GM12878 (cell line): ENCODE results near the gene GALNT11. TPM values are rescaled to one million over a fixed set of nuclear protein-coding genes. Genes with fewer than 3 reads are reported as not detected.

Experiments
- ATAC-seq: fragments of 200-7000 bp; cut with Tn5 transposase; 3 replicates; pipeline ENCODE4 v1.9.1; 2020; ENCODE audit warnings: mild to moderate bottlenecking, moderate library complexity
- BruUV-seq: library from RNA; stranded (reverse); fragments of 400-500 nt; replicated peaks from 2 replicates; lab custom pipeline; 2021; lab: Mats Ljungman, UMichigan
- CTCF ChIA-PET: fragments of 300-600 bp; sonication (Branson Sonifier 250); formaldehyde crosslinking; extraction: SDS; loops from one replicate; lab custom pipeline; 2021; ENCODE audit warnings: inconsistent platforms; lab: Yijun Ruan, JAX
- POLR2A ChIA-PET: fragments of 350-600 bp; formaldehyde crosslinking; extraction: SDS; loops from one replicate; lab custom pipeline; 2021; ENCODE audit warnings: inconsistent platforms; lab: Charles Lee
- RAD21 ChIA-PET: fragments of 300-600 bp; sonication (Branson Sonifier 250); formaldehyde crosslinking; loops from one replicate; lab custom pipeline; 2023; ENCODE audit warnings: antibody characterized with exemption; ENCODE audit not compliant: unreplicated experiment; lab: Charles Lee
- SMC1A ChIA-PET: fragments of 300-600 bp; sonication (Branson Sonifier 250); formaldehyde crosslinking; loops from one replicate; lab custom pipeline; 2023; ENCODE audit not compliant: unreplicated experiment, uncharacterized antibody; lab: Charles Lee
- DNase-seq: peaks from one replicate; pipeline ENCODE4 v3.0.0-alpha.2; 2011; ENCODE audit warnings: low read depth, low spot score
- FAIRE-seq: peaks from 3 replicates; lab custom pipeline; 2011; peaks lifted over from hg19 to GRCh38; lab: Jason Lieb, UNC
- H2AFZ ChIP-seq: 2 replicates; pipeline ENCODE4 v1.6.0; 2011; ENCODE audit warnings: low read depth, low read length, control low read depth; ENCODE audit not compliant: control insufficient read depth
- H3K27ac ChIP-seq: 2 replicates; pipeline ENCODE4 v1.5.1; 2011; ENCODE audit warnings: control low read depth; ENCODE audit not compliant: control insufficient read depth, insufficient read depth
- H3K27me3 ChIP-seq, 2 experiments: replicated peaks in 1 of 2; 2 replicates each; pipeline versions ENCODE4 v1.6.0 to v1.6.1; 2011; ENCODE audit warnings: low read length in 1 of 2; ENCODE audit not compliant: control insufficient read depth in 2 of 2, insufficient read depth in 2 of 2
- H3K36me3 ChIP-seq, 2 experiments: 2 replicates each; pipeline ENCODE4 v1.5.1; 2011; ENCODE audit warnings: low read length in 1 of 2; ENCODE audit not compliant: control insufficient read depth in 2 of 2, insufficient read depth in 2 of 2
- H3K4me1 ChIP-seq: 2 replicates; pipeline ENCODE4 v1.6.1; 2011; ENCODE audit warnings: mild to moderate bottlenecking, low read length, moderate library complexity, mixed read lengths; ENCODE audit not compliant: control insufficient read depth, insufficient read depth
- H3K4me2 ChIP-seq: 2 replicates; pipeline ENCODE4 v1.6.0; 2011; ENCODE audit warnings: control low read depth; ENCODE audit not compliant: control insufficient read depth, insufficient read depth
- H3K4me3 ChIP-seq: fragments of 200-600 bp; sonication (generic); 2 replicates; pipeline ENCODE4 v1.5.1; 2016
- H3K79me2 ChIP-seq: 2 replicates; pipeline ENCODE4 v1.6.0; 2011; ENCODE audit warnings: low read length; ENCODE audit not compliant: control insufficient read depth, insufficient read depth
- H3K9ac ChIP-seq: 2 replicates; pipeline ENCODE4 v1.8.0; 2011; ENCODE audit warnings: low read length, control low read depth, mixed read lengths; ENCODE audit not compliant: control insufficient read depth, insufficient read depth
- H3K9me3 ChIP-seq: replicated peaks from 3 replicates; pipeline ENCODE4 v1.5.1; 2011; ENCODE audit warnings: mild to moderate bottlenecking, low read length; ENCODE audit not compliant: control insufficient read depth, insufficient read depth
- H4K20me1 ChIP-seq: 2 replicates; pipeline ENCODE4 v1.6.0; 2011; ENCODE audit not compliant: control insufficient read depth, insufficient read depth
- E4F1 ChIP-seq: fragments of 450-650 bp; IDR thresholded peaks from 2 replicates; pipeline ENCODE4 v1.6.1; 2018; ENCODE audit warnings: borderline replicate concordance, mild to moderate bottlenecking; ENCODE audit not compliant: partially characterized antibody
- KLF5 ChIP-seq: fragments of 450-650 bp; IDR thresholded peaks from 2 replicates; pipeline ENCODE4 v1.6.1; 2014; ENCODE audit warnings: mild to moderate bottlenecking; ENCODE audit not compliant: partially characterized antibody
- NR2C2 ChIP-seq: IDR thresholded peaks from 2 replicates; pipeline ENCODE4 v1.6.1; 2011; ENCODE audit warnings: borderline replicate concordance, low read depth; ENCODE audit not compliant: control insufficient read depth, insufficient read length
- WGBS: methylation state at CpG from one replicate; pipeline ENCODE4 v1.1.6; 2016; ENCODE audit warnings: low lambda C conversion rate; ENCODE audit not compliant: insufficient replicate concordance, insufficient coverage; ENCODE audit errors: missing lambda C conversion rate; 5-methylcytosine and 5-hydroxymethylcytosine counted together
- in situ Hi-C: fragments of 300-500 bp; cut with MboI; formaldehyde crosslinking; loops from 9 replicates; pipeline ENCODE4 v1.14.3; 2018; ENCODE audit warnings: mixed read lengths
- intact Hi-C: fragments of 100-400 bp; cut with micrococcal nuclease; formaldehyde crosslinking; loops from one replicate; pipeline ENCODE4 v1.14.2; 2022; ENCODE audit not compliant: unreplicated experiment
- polyA plus RNA-seq, 11 experiments: library from polyadenylated mRNA; depleted of rRNA in 4 of 11; unstranded in 6 of 11; stranded (reverse) in 5 of 11; fragments of >200 nt; fragmentation: Nextera tagmentation in 4 of 11; fragmentation: Illumina TruSeq in 1 of 11; extraction: Ambion mirVana in 4 of 11; extraction: Trizol in 1 of 11; gene quantifications; 1 replicate in 1 of 11; 2 replicates in 10 of 11; pipeline versions ENCODE4 v1.2.1 to v1.2.3, GENCODE V29; 2011 to 2016; ENCODE audit warnings: inconsistent platforms in 2 of 11, missing spikeins in 2 of 11, low read depth in 1 of 11
- total RNA-seq, 4 experiments: library from RNA; depleted of rRNA in 3 of 4; stranded (reverse); fragments of >200 nt in 3 of 4; fragmentation: Illumina TruSeq in 1 of 4; extraction: Trizol in 1 of 4; gene quantifications; 2 replicates each; pipeline versions ENCODE4 v1.2.1 to v1.2.3, GENCODE V29; 2013 to 2021

The GALNT11 gene
- total and polyA plus RNA-seq, 10 of the 15 experiments (the other 5 are each of a cell fraction or from before 2014, with no cell fraction given), result 2.0 to 9.5 (median 6.4) TPM

- no peak overlapping the region for H3K4me2 ChIP-seq
- no peaks in the 10 kb centered on the region for H4K20me1 ChIP-seq
- ATAC-seq (no peak), DNase-seq (no peak), FAIRE-seq (no peak)
- peaks cover 4% of the 10 kb centered on the region; the same call in 1 of the 2 replicates for H3K4me1 ChIP-seq
- RAD21 ChIA-PET, result interaction anchor here (1.3 kb wide), 1 partner anchor 629 kb away, joined by 7 read pairs; no protein-coding TSS in a partner anchor
- BruUV-seq, result no TSS peak
- 97% methylated on average over 8 of the region's 8 CpGs for WGBS
- SMC1A ChIA-PET, result no interaction called here
- H3K79me2 ChIP-seq, result no peaks in the 10 kb centered on the region
- no peaks in the 10 kb centered on the region for H3K9me3 ChIP-seq
- CTCF ChIA-PET, result interaction anchor here (0.8 to 1.0 kb wide), 2 partner anchors 23 to 745 kb away, joined by 3 read pairs; no protein-coding TSS in a partner anchor
- intact Hi-C loops, result no loop called here
- POLR2A ChIA-PET, result interaction anchor here (0.6 kb wide), 1 partner anchor 526 kb away, joined by 3 read pairs; no protein-coding TSS in a partner anchor
- H3K27me3 ChIP-seq, result no peaks in the 10 kb centered on the region
- no peak overlapping the region for H3K27ac ChIP-seq
- TF ChIP-seq KLF5, result no peak
- TF ChIP-seq E4F1, result no peak
- no peak for TF ChIP-seq NR2C2
- TF ChIP-seq, all 136 proteins: peak for 0
- Histone ChIP-seq H3K9ac (no peak overlapping the region), H2AFZ (no peak overlapping the region), H3K4me3 (no peak overlapping the region), H3K36me3 (no peaks in the 10 kb centered on the region)
- in situ Hi-C loops, result no loop called here
These were observed 51.8 kb downstream of the GALNT11 start for GRCh38 chr7:152076940-152077933.
